HepG2 (cell line): ENCODE measurements around the gene HAP1. TPM values are rescaled to one million over a fixed set of nuclear protein-coding genes. Genes with fewer than 3 reads are reported as not detected.

Experiments used
- CEBPG ChIP-seq: IDR thresholded peaks from 2 replicates; pipeline ENCODE4 v1.6.1; 2016
- HDAC2 ChIP-seq: sonication (generic); formaldehyde crosslinking; IDR thresholded peaks from 2 replicates; pipeline ENCODE4 v1.4.0; 2020; ENCODE audit warnings: missing genetic modification reagents
- HOXA3 ChIP-seq: sonication (generic); formaldehyde crosslinking; IDR thresholded peaks from 2 replicates; pipeline ENCODE4 v1.5.0; 2020; ENCODE audit warnings: missing genetic modification reagents
- MED8 ChIP-seq: sonication (generic); formaldehyde crosslinking; IDR thresholded peaks from 2 replicates; pipeline ENCODE4 v1.8.1; 2023; ENCODE audit warnings: mild to moderate bottlenecking, missing genetic modification reagents; ENCODE audit not compliant: insufficient replicate concordance
- PCBP1 ChIP-seq: fragments of 200-400 bp; formaldehyde crosslinking; IDR thresholded peaks from 2 replicates; pipeline ENCODE4 v1.6.1; 2017; ENCODE audit warnings: mild to moderate bottlenecking, low read depth, low read length, borderline replicate concordance
- RNF2 ChIP-seq: fragments of 450-650 bp; conservative IDR thresholded peaks from 2 replicates; pipeline ENCODE4 v1.6.1; 2016; ENCODE audit warnings: low read depth
- TAF15 ChIP-seq: fragments of 200-400 bp; formaldehyde crosslinking; IDR thresholded peaks from one replicate; pipeline ENCODE4 v1.6.1; 2018; ENCODE audit warnings: mild to moderate bottlenecking, low read depth, low read length; ENCODE audit not compliant: poor library complexity, severe bottlenecking
- ZKSCAN1 ChIP-seq: fragments of 150-350 bp; IDR thresholded peaks from 2 replicates; pipeline ENCODE4 v1.6.1; 2014; ENCODE audit warnings: low read length
- ZNF124 ChIP-seq: sonication (generic); formaldehyde crosslinking; IDR thresholded peaks from 2 replicates; pipeline ENCODE4 v1.4.0; 2020; ENCODE audit warnings: missing genetic modification reagents
- ZNF263 ChIP-seq: sonication (generic); formaldehyde crosslinking; IDR thresholded peaks from 2 replicates; pipeline ENCODE4 v1.4.0; 2020; ENCODE audit warnings: missing genetic modification reagents
- ZNF570 ChIP-seq: sonication (generic); formaldehyde crosslinking; IDR thresholded peaks from 2 replicates; pipeline ENCODE4 v1.4.0; 2020; ENCODE audit warnings: mild to moderate bottlenecking, missing genetic modification reagents, borderline replicate concordance
- ZNF816 ChIP-seq: sonication (generic); formaldehyde crosslinking; IDR thresholded peaks from 2 replicates; pipeline ENCODE4 v1.8.0; 2022; ENCODE audit warnings: missing genetic modification reagents, mild to moderate bottlenecking, borderline replicate concordance
- ZSCAN22 ChIP-seq: sonication (generic); formaldehyde crosslinking; IDR thresholded peaks from 2 replicates; pipeline ENCODE4 v1.4.0; 2020; ENCODE audit warnings: mild to moderate bottlenecking, missing genetic modification reagents
- polyA plus RNA-seq, 8 experiments: library from polyadenylated mRNA; depleted of rRNA in 3 of 8; stranded (reverse) in 7 of 8; unstranded in 1 of 8; fragments of >200 nt; fragmentation: Illumina TruSeq in 4 of 8; extraction: Trizol in 4 of 8; gene quantifications; 2 replicates each; pipeline versions ENCODE4 v1.2.1 to v1.2.3, GENCODE V29; 2011 to 2016; ENCODE audit warnings: low read depth in 4 of 8, missing spikeins in 1 of 8, mixed read lengths in 1 of 8; ENCODE audit not compliant: insufficient read depth in 1 of 8
- total RNA-seq, 5 experiments: library from RNA; depleted of rRNA; stranded (reverse); fragments of >200 nt; fragmentation: Illumina TruSeq; extraction: Trizol; gene quantifications; 2 replicates each; pipeline ENCODE4 v1.2.3, GENCODE V29; 2016; ENCODE audit warnings: low read depth in 1 of 5
- TF ChIP-seq, protein P1 (sequence below): IDR thresholded peaks from 2 replicates; pipeline ENCODE4 v1.4.0; 2020; ENCODE audit warnings: mild to moderate bottlenecking, missing genetic modification reagents
- TF ChIP-seq, protein P2 (sequence below): sonication (generic); formaldehyde crosslinking; IDR thresholded peaks from 2 replicates; pipeline ENCODE4 v1.4.0; 2020; ENCODE audit warnings: missing genetic modification reagents, borderline replicate concordance
- TF ChIP-seq, protein P3 (sequence below): sonication (generic); formaldehyde crosslinking; IDR thresholded peaks from 2 replicates; pipeline ENCODE4 v1.4.0; 2020; ENCODE audit warnings: missing genetic modification reagents, low read depth, mild to moderate bottlenecking, borderline replicate concordance
- TF ChIP-seq, protein P4 (sequence below): sonication (generic); formaldehyde crosslinking; IDR thresholded peaks from 2 replicates; pipeline ENCODE4 v1.9.0; 2021; ENCODE audit warnings: missing genetic modification reagents, borderline replicate concordance

The HAP1 gene
- total and polyA plus RNA-seq, 2 of the 13 experiments (the other 11 are each of a cell fraction or from before 2014, with no cell fraction given), result 0.07 TPM

DNA sequence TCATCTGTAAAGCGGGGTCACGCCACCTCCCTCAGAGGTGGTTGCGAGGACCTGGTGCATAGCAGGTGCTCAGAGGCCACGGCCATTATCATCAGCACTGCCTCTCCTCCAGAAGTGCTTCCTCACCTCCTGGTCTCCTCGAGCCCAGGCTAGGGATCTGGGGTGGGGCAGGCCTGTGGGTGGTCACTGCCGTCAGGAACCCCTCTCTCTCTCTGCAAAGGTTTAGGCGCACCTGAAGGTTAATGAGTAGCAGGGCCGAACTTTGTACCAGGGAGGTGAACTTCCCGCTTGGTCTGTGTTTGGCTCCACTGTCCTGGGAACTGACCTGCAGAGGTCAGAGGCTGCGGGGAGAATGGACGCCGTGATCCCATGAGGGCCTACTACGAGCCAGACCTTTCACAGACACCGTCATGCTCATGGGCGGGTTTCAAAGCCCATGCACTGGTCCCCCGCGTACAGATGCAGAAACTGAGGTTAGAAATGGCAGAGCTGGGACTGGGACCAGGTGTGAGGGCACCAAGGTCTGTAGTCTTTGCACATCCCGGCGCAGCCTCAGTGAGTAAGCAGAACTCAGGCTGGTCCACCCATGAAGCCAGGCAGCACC is 38.2 kb upstream of the HAP1 start (continued):
- TF ChIP-seq, protein P1, sequence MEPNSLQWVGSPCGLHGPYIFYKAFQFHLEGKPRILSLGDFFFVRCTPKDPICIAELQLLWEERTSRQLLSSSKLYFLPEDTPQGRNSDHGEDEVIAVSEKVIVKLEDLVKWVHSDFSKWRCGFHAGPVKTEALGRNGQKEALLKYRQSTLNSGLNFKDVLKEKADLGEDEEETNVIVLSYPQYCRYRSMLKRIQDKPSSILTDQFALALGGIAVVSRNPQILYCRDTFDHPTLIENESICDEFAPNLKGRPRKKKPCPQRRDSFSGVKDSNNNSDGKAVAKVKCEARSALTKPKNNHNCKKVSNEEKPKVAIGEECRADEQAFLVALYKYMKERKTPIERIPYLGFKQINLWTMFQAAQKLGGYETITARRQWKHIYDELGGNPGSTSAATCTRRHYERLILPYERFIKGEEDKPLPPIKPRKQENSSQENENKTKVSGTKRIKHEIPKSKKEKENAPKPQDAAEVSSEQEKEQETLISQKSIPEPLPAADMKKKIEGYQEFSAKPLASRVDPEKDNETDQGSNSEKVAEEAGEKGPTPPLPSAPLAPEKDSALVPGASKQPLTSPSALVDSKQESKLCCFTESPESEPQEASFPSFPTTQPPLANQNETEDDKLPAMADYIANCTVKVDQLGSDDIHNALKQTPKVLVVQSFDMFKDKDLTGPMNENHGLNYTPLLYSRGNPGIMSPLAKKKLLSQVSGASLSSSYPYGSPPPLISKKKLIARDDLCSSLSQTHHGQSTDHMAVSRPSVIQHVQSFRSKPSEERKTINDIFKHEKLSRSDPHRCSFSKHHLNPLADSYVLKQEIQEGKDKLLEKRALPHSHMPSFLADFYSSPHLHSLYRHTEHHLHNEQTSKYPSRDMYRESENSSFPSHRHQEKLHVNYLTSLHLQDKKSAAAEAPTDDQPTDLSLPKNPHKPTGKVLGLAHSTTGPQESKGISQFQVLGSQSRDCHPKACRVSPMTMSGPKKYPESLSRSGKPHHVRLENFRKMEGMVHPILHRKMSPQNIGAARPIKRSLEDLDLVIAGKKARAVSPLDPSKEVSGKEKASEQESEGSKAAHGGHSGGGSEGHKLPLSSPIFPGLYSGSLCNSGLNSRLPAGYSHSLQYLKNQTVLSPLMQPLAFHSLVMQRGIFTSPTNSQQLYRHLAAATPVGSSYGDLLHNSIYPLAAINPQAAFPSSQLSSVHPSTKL, result peak; percentile 67
- TF ChIP-seq HDAC2 (CRISPR knock-in tag) (peak; percentile 73), HOXA3 (CRISPR knock-in tag) (peak; percentile 92), ZNF263 (peak; percentile 56), CEBPG (CRISPR knock-in tag) (0 out of 2 replicates have a peak, but pooled peaks have one; percentile 7), MED8 (CRISPR knock-in tag) (peak; percentile 36), ZNF816 (CRISPR knock-in tag) (no peak; the same call in 1 of the 2 replicates), ZNF124 (CRISPR knock-in tag) (peak; percentile 57; the same call in 1 of the 2 replicates), RNF2 (no peak), TAF15 (no peak), PCBP1 (no peak), ZSCAN22 (peak; percentile 80; the same call in 1 of the 2 replicates), ZNF570 (CRISPR knock-in tag) (no peak), ZKSCAN1 (peak; percentile 99)
- TF ChIP-seq, protein P2, sequence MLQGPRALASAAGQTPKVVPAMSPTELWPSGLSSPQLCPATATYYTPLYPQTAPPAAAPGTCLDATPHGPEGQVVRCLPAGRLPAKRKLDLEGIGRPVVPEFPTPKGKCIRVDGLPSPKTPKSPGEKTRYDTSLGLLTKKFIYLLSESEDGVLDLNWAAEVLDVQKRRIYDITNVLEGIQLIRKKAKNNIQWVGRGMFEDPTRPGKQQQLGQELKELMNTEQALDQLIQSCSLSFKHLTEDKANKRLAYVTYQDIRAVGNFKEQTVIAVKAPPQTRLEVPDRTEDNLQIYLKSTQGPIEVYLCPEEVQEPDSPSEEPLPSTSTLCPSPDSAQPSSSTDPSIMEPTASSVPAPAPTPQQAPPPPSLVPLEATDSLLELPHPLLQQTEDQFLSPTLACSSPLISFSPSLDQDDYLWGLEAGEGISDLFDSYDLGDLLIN (CRISPR knock-in tag), result peak; percentile 63; the same call in 1 of the 2 replicates
- TF ChIP-seq, protein P3, sequence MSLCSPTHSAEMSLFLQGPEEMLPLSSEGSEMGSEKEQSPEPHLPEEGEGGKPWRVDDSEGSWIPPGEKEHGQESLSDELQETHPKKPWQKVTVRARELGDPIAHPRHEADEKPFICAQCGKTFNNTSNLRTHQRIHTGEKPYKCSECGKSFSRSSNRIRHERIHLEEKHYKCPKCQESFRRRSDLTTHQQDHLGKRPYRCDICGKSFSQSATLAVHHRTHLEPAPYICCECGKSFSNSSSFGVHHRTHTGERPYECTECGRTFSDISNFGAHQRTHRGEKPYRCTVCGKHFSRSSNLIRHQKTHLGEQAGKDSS (CRISPR knock-in tag), result peak; percentile 65; the same call in 1 of the 2 replicates
- TF ChIP-seq, protein P4, sequence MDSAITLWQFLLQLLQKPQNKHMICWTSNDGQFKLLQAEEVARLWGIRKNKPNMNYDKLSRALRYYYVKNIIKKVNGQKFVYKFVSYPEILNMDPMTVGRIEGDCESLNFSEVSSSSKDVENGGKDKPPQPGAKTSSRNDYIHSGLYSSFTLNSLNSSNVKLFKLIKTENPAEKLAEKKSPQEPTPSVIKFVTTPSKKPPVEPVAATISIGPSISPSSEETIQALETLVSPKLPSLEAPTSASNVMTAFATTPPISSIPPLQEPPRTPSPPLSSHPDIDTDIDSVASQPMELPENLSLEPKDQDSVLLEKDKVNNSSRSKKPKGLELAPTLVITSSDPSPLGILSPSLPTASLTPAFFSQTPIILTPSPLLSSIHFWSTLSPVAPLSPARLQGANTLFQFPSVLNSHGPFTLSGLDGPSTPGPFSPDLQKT, result no peak
